IMR-90 (cell line): Measurements from ENCODE around the gene LRP5. TPM values are rescaled to one million over a fixed set of nuclear protein-coding genes. Genes with fewer than 3 reads are reported as not detected.

ENCODE experiments used
- ATAC-seq: fragments of 200-7000 bp; cut with Tn5 transposase; 2 replicates; pipeline ENCODE4 v1.9.1; 2020; ENCODE audit warnings: low read depth, mild to moderate bottlenecking, moderate library complexity
- BruUV-seq: library from RNA; stranded (reverse); fragments of 400-500 nt; replicated peaks from 2 replicates; lab custom pipeline; 2021; lab: Mats Ljungman, UMichigan
- CTCF ChIA-PET: fragments of 300-600 bp; formaldehyde crosslinking; extraction: SDS; loops from one replicate; lab custom pipeline; 2021; ENCODE audit warnings: antibody characterized with exemption; lab: Yijun Ruan, JAX
- POLR2A ChIA-PET: fragments of 300-600 bp; sonication (Branson Sonifier 250); formaldehyde crosslinking; loops from one replicate; lab custom pipeline; 2022; ENCODE audit warnings: antibody characterized with exemption; ENCODE audit not compliant: unreplicated experiment; lab: Charles Lee
- DNase-seq: peaks from one replicate; pipeline ENCODE4 v3.0.0; 2013
- H2AFZ ChIP-seq: replicated peaks from 2 replicates; pipeline ENCODE3; 2013; ENCODE audit warnings: low read length, mild to moderate bottlenecking; ENCODE audit not compliant: poor library complexity
- H2AK5ac ChIP-seq: 2 replicates; pipeline ENCODE4 v1.6.1; 2013; ENCODE audit warnings: low read depth, low read length, inconsistent platforms
- H2AK9ac ChIP-seq: replicated peaks from 2 replicates; pipeline ENCODE3; 2013; ENCODE audit warnings: mild to moderate bottlenecking, low read depth, low read length, moderate library complexity; ENCODE audit not compliant: poor library complexity
- H2BK120ac ChIP-seq: 2 replicates; pipeline ENCODE4 v1.6.1; 2013; ENCODE audit warnings: low read depth, low read length, inconsistent platforms
- H2BK15ac ChIP-seq: 3 replicates; pipeline ENCODE4 v1.6.1; 2013; ENCODE audit warnings: low read depth, low read length, inconsistent platforms
- H2BK20ac ChIP-seq: 2 replicates; pipeline ENCODE4 v1.6.1; 2013; ENCODE audit warnings: low read depth, mild to moderate bottlenecking, inconsistent platforms, low read length, moderate library complexity
- H2BK5ac ChIP-seq: 2 replicates; pipeline ENCODE4 v1.6.1; 2013; ENCODE audit warnings: mild to moderate bottlenecking, low read depth, low read length, inconsistent platforms; ENCODE audit not compliant: poor library complexity, severe bottlenecking
- H3K14ac ChIP-seq: replicated peaks from 2 replicates; pipeline ENCODE4 v1.6.1; 2013; ENCODE audit warnings: low read depth, low read length, inconsistent platforms
- H3K18ac ChIP-seq: 2 replicates; pipeline ENCODE4 v1.6.1; 2013; ENCODE audit warnings: low read depth, low read length, control low read depth
- H3K23ac ChIP-seq: 2 replicates; pipeline ENCODE4 v1.6.1; 2013; ENCODE audit warnings: low read depth, low read length, inconsistent platforms
- H3K27ac ChIP-seq: 2 replicates; pipeline ENCODE4 v1.5.1; 2013; ENCODE audit warnings: mild to moderate bottlenecking, control low read depth, low read length; ENCODE audit not compliant: insufficient read depth
- H3K27me3 ChIP-seq: 2 replicates; pipeline ENCODE4 v1.6.1; 2013; ENCODE audit warnings: low read length; ENCODE audit not compliant: control insufficient read depth, insufficient read depth
- H3K36me3 ChIP-seq: 2 replicates; pipeline ENCODE4 v1.6.1; 2013; ENCODE audit warnings: low read length, mixed read lengths; ENCODE audit not compliant: control insufficient read depth, insufficient read depth
- H3K4ac ChIP-seq: 2 replicates; pipeline ENCODE4 v1.6.1; 2013; ENCODE audit warnings: low read depth, low read length, inconsistent platforms
- H3K4me1 ChIP-seq: 2 replicates; pipeline ENCODE4 v1.6.1; 2013; ENCODE audit warnings: low read length, mixed read lengths; ENCODE audit not compliant: control insufficient read depth, insufficient read depth
- H3K4me2 ChIP-seq: 2 replicates; pipeline ENCODE4 v1.6.1; 2013; ENCODE audit warnings: low read depth, mild to moderate bottlenecking, control low read depth, low read length, moderate library complexity
- H3K4me3 ChIP-seq: 2 replicates; pipeline ENCODE4 v1.5.1; 2013; ENCODE audit warnings: low read depth, mild to moderate bottlenecking, control low read depth, low read length, moderate library complexity; ENCODE audit not compliant: insufficient read depth
- H3K56ac ChIP-seq: 2 replicates; pipeline ENCODE4 v1.6.1; 2013; ENCODE audit warnings: low read length, inconsistent platforms; ENCODE audit not compliant: insufficient read depth; ENCODE audit errors: extremely low read depth
- H3K79me1 ChIP-seq, 2 experiments: 2 replicates each; pipeline ENCODE4 v1.6.1; 2013; ENCODE audit warnings: low read length in 2 of 2, inconsistent platforms in 1 of 2, low read depth in 1 of 2
- H3K9ac ChIP-seq: 2 replicates; pipeline ENCODE4 v1.6.1; 2013; ENCODE audit warnings: low read depth, low read length, control low read depth
- H3K9me1 ChIP-seq: 2 replicates; pipeline ENCODE4 v1.6.1; 2013; ENCODE audit warnings: low read length, inconsistent platforms; ENCODE audit not compliant: insufficient read depth
- H3K9me3 ChIP-seq: 2 replicates; pipeline ENCODE4 v1.6.1; 2013; ENCODE audit warnings: low read length; ENCODE audit not compliant: control insufficient read depth, insufficient read depth
- H4K20me1 ChIP-seq: 2 replicates; pipeline ENCODE4 v1.6.1; 2013; ENCODE audit warnings: low read length, inconsistent platforms; ENCODE audit not compliant: insufficient read depth
- H4K5ac ChIP-seq: 2 replicates; pipeline ENCODE4 v1.6.1; 2013; ENCODE audit warnings: mild to moderate bottlenecking, low read depth, low read length, control low read depth
- H4K8ac ChIP-seq, 2 experiments: 2 replicates each; pipeline ENCODE4 v1.6.1; 2013; ENCODE audit warnings: low read depth in 2 of 2, low read length in 2 of 2, control low read depth in 1 of 2, inconsistent platforms in 1 of 2
- H4K91ac ChIP-seq: 2 replicates; pipeline ENCODE4 v1.6.1; 2013; ENCODE audit warnings: low read depth, low read length, inconsistent platforms; ENCODE audit not compliant: insufficient read depth
- BHLHE40 ChIP-seq: fragments of 150-350 bp; IDR thresholded peaks from 2 replicates; pipeline ENCODE4 v1.6.1; 2016; ENCODE audit warnings: mild to moderate bottlenecking, low read depth, low read length
- CEBPB ChIP-seq: IDR thresholded peaks from 2 replicates; pipeline ENCODE4 v1.6.1; 2012; ENCODE audit warnings: low read depth, low read length, improper control_type of control experiment
- CTCF ChIP-seq: conservative IDR thresholded peaks from 2 replicates; pipeline ENCODE4 v1.5.1; 2012; ENCODE audit warnings: mild to moderate bottlenecking, low read depth, low read length, improper control_type of control experiment
- FOS ChIP-seq: fragments of 150-350 bp; IDR thresholded peaks from 2 replicates; pipeline ENCODE4 v1.6.1; 2016; ENCODE audit warnings: low read depth, low read length
- MAFK ChIP-seq: IDR thresholded peaks from 2 replicates; pipeline ENCODE4 v1.6.1; 2012; ENCODE audit warnings: low read depth, low read length, improper control_type of control experiment
- MAZ ChIP-seq: IDR thresholded peaks from 2 replicates; pipeline ENCODE4 v1.6.1; 2012; ENCODE audit warnings: low read depth, mild to moderate bottlenecking, low read length, improper control_type of control experiment, moderate library complexity, borderline replicate concordance
- NFE2L2 ChIP-seq: fragments of 150-350 bp; IDR thresholded peaks from 2 replicates; pipeline ENCODE4 v1.6.1; 2016; ENCODE audit warnings: low read depth, mild to moderate bottlenecking, low read length
- POLR2A ChIP-seq: IDR thresholded peaks from 2 replicates; pipeline ENCODE4 v1.6.1; 2012; ENCODE audit warnings: mild to moderate bottlenecking, low read depth, low read length
- RCOR1 ChIP-seq: IDR thresholded peaks from 2 replicates; pipeline ENCODE4 v1.6.1; 2012; ENCODE audit warnings: mild to moderate bottlenecking, low read length, improper control_type of control experiment; ENCODE audit not compliant: insufficient replicate concordance
- RFX5 ChIP-seq: IDR thresholded peaks from 2 replicates; pipeline ENCODE4 v1.8.0; 2012; ENCODE audit warnings: low read depth, mild to moderate bottlenecking, low read length, moderate library complexity
- WGBS, 2 experiments: methylation state at CpG; one replicate each; pipeline versions ENCODE4 v1.1.5 to v1.1.7; 2013; ENCODE audit warnings: missing lambda C conversion rate in 2 of 2; ENCODE audit not compliant: insufficient read length in 1 of 2; ENCODE audit errors: extremely low coverage in 2 of 2; 5-methylcytosine and 5-hydroxymethylcytosine counted together
- dilution Hi-C: fragments of 300-500 bp; cut with HindIII; formaldehyde crosslinking; loops from one replicate; pipeline ENCODE4 v1.14.3; 2018; ENCODE audit warnings: low sequenced_read_pairs; ENCODE audit not compliant: unreplicated experiment
- in situ Hi-C: fragments of 300-500 bp; cut with MboI; formaldehyde crosslinking; loops from 3 replicates; pipeline ENCODE4 v1.14.3; 2019; ENCODE audit warnings: low sequenced_read_pairs, inconsistent platforms, mixed read lengths
- intact Hi-C: fragments of 100-400 bp; cut with micrococcal nuclease; formaldehyde crosslinking; loops from 2 replicates; pipeline ENCODE4 v1.10.0; 2022
- polyA plus RNA-seq, 3 experiments: library from polyadenylated mRNA; depleted of rRNA; stranded (reverse); fragments of >200 nt; gene quantifications; 2 replicates each; pipeline ENCODE4 v1.2.3, GENCODE V29; 2012; ENCODE audit warnings: low replicate concordance in 1 of 3
- total RNA-seq: library from RNA; depleted of rRNA; stranded (reverse); fragments of >200 nt; gene quantifications from 2 replicates; pipeline ENCODE4 v1.2.3, GENCODE V29; 2012
- TF ChIP-seq, protein P1 (sequence below): fragments of 150-350 bp; IDR thresholded peaks from 2 replicates; pipeline ENCODE4 v1.6.1; 2017; ENCODE audit warnings: mild to moderate bottlenecking, antibody characterized with exemption, low read length, low read depth

LRP5 gene
- total and polyA plus RNA-seq, 2 of the 4 experiments (the other 2 are of a cell fraction): 10.4 to 15.0 TPM

GRCh38 chr11:68336716-68337115 lies 24.3 kb downstream of the LRP5 start:
- no peak overlapping the region for H2AK9ac ChIP-seq
- ATAC-seq (no peak), DNase-seq (no peak)
- H2BK20ac ChIP-seq: no peak overlapping the region
- H2BK120ac ChIP-seq: no peak overlapping the region
- no peak overlapping the region for H3K27ac ChIP-seq
- peaks cover 20 to 54% of the 10 kb centered on the region in 2 experiments for H3K79me1 ChIP-seq
- H3K4me1 ChIP-seq: peaks cover 18% of the 10 kb centered on the region; the same call in 1 of the 2 replicates
- WGBS, 2 experiments: no CpG with 5 or more reads among the region's 9 CpGs
- in situ Hi-C loops (no loop called here), dilution Hi-C loops (no loop called here), intact Hi-C loops (loop anchor here (5.0 kb wide), 1 partner anchor 46 kb away; no protein-coding TSS in a partner anchor)
- no peak overlapping the region for H3K56ac ChIP-seq
- H3K27me3 ChIP-seq: no peaks in the 10 kb centered on the region
- H4K5ac ChIP-seq: no peak overlapping the region
- no peak overlapping the region for H3K23ac ChIP-seq
- H3K4me3 ChIP-seq: no peak overlapping the region
- no peaks in the 10 kb centered on the region for H3K36me3 ChIP-seq
- H4K8ac ChIP-seq: no peak overlapping the region
- H2AK5ac ChIP-seq: no peak overlapping the region
- H3K9me1 ChIP-seq: peaks cover 22% of the 10 kb centered on the region
- H3K14ac ChIP-seq: no peak overlapping the region
- POLR2A ChIA-PET: no interaction called here
- H3K9ac ChIP-seq: no peak overlapping the region
- H3K4me2 ChIP-seq: no peak overlapping the region
- CTCF ChIA-PET: no interaction called here
- H2BK15ac ChIP-seq: no peak overlapping the region
- BruUV-seq: no TSS peak
- no peak overlapping the region for H4K91ac ChIP-seq
- no peak overlapping the region for H2BK5ac ChIP-seq
- TF ChIP-seq POLR2A (no peak), BHLHE40 (no peak), CEBPB (no peak), RFX5 (no peak), NFE2L2 (no peak), CTCF (no peak), MAZ (no peak), FOS (no peak), MAFK (no peak), RCOR1 (no peak)
- TF ChIP-seq, protein P1, sequence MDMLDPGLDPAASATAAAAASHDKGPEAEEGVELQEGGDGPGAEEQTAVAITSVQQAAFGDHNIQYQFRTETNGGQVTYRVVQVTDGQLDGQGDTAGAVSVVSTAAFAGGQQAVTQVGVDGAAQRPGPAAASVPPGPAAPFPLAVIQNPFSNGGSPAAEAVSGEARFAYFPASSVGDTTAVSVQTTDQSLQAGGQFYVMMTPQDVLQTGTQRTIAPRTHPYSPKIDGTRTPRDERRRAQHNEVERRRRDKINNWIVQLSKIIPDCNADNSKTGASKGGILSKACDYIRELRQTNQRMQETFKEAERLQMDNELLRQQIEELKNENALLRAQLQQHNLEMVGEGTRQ: no peak
- H3K9me3 ChIP-seq: no peaks in the 10 kb centered on the region
- H4K20me1 ChIP-seq: peaks cover 40% of the 10 kb centered on the region
- H3K4ac ChIP-seq: no peak overlapping the region
- no peak overlapping the region for H3K18ac ChIP-seq
- H2AFZ ChIP-seq: no peak overlapping the region
